OCI-LY7 (cell line): ENCODE measurements around the gene KCNIP1.

Experiments used
- EZH2phosphoT487 ChIP-seq: fragments of 200-600 bp; sonication (generic); IDR thresholded peaks from 2 replicates; pipeline ENCODE4 v1.6.1; 2018; ENCODE audit warnings: low read depth, borderline replicate concordance, mild to moderate bottlenecking, mixed run types, antibody characterized with exemption, low read length, moderate library complexity, mixed read lengths
- TF ChIP-seq, protein P1 (sequence below): fragments of 200-600 bp; sonication (generic); conservative IDR thresholded peaks from 2 replicates; pipeline ENCODE4 v1.5.1; 2014; ENCODE audit warnings: mild to moderate bottlenecking, antibody characterized with exemption, low read length, moderate library complexity, mixed read lengths

- TF ChIP-seq, protein P1, sequence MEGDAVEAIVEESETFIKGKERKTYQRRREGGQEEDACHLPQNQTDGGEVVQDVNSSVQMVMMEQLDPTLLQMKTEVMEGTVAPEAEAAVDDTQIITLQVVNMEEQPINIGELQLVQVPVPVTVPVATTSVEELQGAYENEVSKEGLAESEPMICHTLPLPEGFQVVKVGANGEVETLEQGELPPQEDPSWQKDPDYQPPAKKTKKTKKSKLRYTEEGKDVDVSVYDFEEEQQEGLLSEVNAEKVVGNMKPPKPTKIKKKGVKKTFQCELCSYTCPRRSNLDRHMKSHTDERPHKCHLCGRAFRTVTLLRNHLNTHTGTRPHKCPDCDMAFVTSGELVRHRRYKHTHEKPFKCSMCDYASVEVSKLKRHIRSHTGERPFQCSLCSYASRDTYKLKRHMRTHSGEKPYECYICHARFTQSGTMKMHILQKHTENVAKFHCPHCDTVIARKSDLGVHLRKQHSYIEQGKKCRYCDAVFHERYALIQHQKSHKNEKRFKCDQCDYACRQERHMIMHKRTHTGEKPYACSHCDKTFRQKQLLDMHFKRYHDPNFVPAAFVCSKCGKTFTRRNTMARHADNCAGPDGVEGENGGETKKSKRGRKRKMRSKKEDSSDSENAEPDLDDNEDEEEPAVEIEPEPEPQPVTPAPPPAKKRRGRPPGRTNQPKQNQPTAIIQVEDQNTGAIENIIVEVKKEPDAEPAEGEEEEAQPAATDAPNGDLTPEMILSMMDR = no peak
- TF ChIP-seq EZH2phosphoT487 = no peak
Measured at GRCh38 chr5:170536525-170536924, 32.7 kb downstream of the KCNIP1 start.
